Lung (tissue), 12 donors: Measurements from ENCODE around the gene ADAMTS12. TPM values are rescaled to one million over a fixed set of nuclear protein-coding genes. Genes with fewer than 3 reads are reported as not detected.

Experiments used
- ATAC-seq: fragments of 200-7000 bp; cut with Tn5 transposase; one replicate; pipeline ENCODE4 v1.9.1; 2020; ENCODE audit warnings: moderate number of reproducible peaks; ENCODE audit not compliant: insufficient read depth, low FRiP score
- DNase-seq, 3 donors: peaks; one replicate each; pipeline ENCODE4 v3.0.0-alpha.2; 2013 to 2017
- H3K27ac ChIP-seq, 2 donors: one replicate each; pipeline ENCODE4 v1.5.1; 2013; ENCODE audit warnings: mild to moderate bottlenecking in 2 of 2, moderate library complexity in 2 of 2, control low read depth in 1 of 2, inconsistent platforms in 1 of 2, low read depth in 1 of 2, low read length in 1 of 2
- H3K27me3 ChIP-seq, 3 donors: one replicate each; pipeline ENCODE4 v1.5.1; 2013; ENCODE audit warnings: low read length in 2 of 3; ENCODE audit not compliant: control insufficient read depth in 3 of 3, insufficient read depth in 3 of 3
- H3K36me3 ChIP-seq, 4 donors: one replicate each; pipeline ENCODE4 v1.5.1; 2013; ENCODE audit warnings: low read length in 4 of 4, mild to moderate bottlenecking in 1 of 4, moderate library complexity in 1 of 4; ENCODE audit not compliant: control insufficient read depth in 4 of 4, insufficient read depth in 4 of 4
- H3K4me1 ChIP-seq, 5 donors: one replicate each; pipeline ENCODE4 v1.5.1; 2013; ENCODE audit warnings: low read length in 5 of 5, mild to moderate bottlenecking in 2 of 5, moderate library complexity in 1 of 5; ENCODE audit not compliant: control insufficient read depth in 5 of 5, insufficient read depth in 5 of 5
- H3K4me3 ChIP-seq: one replicate; pipeline ENCODE4 v1.5.1; 2013; ENCODE audit warnings: mild to moderate bottlenecking, control low read depth, moderate library complexity
- H3K9ac ChIP-seq, 2 donors: one replicate each; pipeline ENCODE4 v1.5.1; 2013; ENCODE audit warnings: low read length in 2 of 2, control low read depth in 1 of 2; ENCODE audit not compliant: insufficient read depth in 1 of 2
- H3K9me3 ChIP-seq, 4 donors: one replicate each; pipeline ENCODE4 v1.5.1; 2013; ENCODE audit warnings: low read length in 3 of 4, mild to moderate bottlenecking in 1 of 4, moderate library complexity in 1 of 4; ENCODE audit not compliant: control insufficient read depth in 4 of 4, insufficient read depth in 3 of 4
- WGBS, 2 donors: extraction: QIAGEN DNeasy Blood & Tissue Kit; methylation state at CpG; one replicate each; pipeline ENCODE4 v1.1.7; 2013; 5-methylcytosine and 5-hydroxymethylcytosine counted together
- polyA plus RNA-seq, 2 donors: library from polyadenylated mRNA; stranded (reverse); fragments of 200-250 nt; gene quantifications; one replicate each; pipeline ENCODE4 v1.2.1, GENCODE V29; 2013
- total RNA-seq, 2 donors: library from RNA; depleted of rRNA in 1 of 2; stranded (reverse); fragments of >200 nt in 1 of 2; gene quantifications; one replicate each; pipeline ENCODE4 v1.2.1, GENCODE V29; 2014 to 2021
- TF ChIP-seq, protein P1 (sequence below): IDR thresholded peaks from 2 replicates; pipeline ENCODE4 v1.5.1; 2012; ENCODE audit warnings: mild to moderate bottlenecking; ENCODE audit errors: control extremely low read depth, extremely low read depth
- donor health status: control.
- donor health status: control.
- donor health status: Bipolar disorder and iron deficiency.
- donor health status: healthy.
- donor health status: DM: yes; HTN: yes; CAD: no.

Gene ADAMTS12
- total and polyA plus RNA-seq, 4 donors: 1.3 to 55.1 (median 4.3) TPM

DNA sequence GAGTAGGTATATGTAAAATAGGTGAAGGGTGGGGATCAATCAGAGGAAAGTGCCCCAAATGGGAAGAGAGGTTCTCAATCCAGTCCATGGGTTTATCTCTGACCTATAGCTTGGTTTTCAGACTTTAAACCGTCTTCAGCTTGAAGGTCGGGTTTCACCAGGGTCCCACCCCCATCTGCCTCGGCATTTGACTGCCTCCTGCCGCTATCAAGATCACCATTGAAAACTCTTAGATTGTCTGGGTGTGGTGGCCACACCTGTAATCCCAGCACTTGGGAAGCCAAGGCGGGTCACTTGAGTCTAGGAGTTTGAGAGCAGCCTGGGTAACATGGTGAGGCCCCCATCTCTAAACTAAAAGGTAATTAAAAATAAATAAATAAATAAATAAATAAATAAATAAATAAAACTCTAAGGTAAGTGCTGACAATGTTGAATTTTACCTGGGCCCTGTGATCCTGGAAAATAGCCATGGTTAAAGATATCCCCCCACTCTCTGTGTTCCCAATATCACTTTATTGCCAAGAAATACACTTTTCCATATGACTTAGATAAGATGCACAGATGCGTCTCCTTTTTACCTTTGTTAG, 402.2 kb downstream of the ADAMTS12 start:
- no peak for DNase-seq
- Histone ChIP-seq H3K27me3 (no peaks in the 10 kb centered on the region), H3K9ac (no peak overlapping the region), H3K4me1 (peaks cover 0 to 14% (median 0%) of the 10 kb centered on the region in 5 donors), H3K36me3 (no peaks in the 10 kb centered on the region), H3K4me3 (no peak overlapping the region), H3K27ac (no peak overlapping the region), H3K9me3 (no peaks in the 10 kb centered on the region)
- TF ChIP-seq, protein P1, sequence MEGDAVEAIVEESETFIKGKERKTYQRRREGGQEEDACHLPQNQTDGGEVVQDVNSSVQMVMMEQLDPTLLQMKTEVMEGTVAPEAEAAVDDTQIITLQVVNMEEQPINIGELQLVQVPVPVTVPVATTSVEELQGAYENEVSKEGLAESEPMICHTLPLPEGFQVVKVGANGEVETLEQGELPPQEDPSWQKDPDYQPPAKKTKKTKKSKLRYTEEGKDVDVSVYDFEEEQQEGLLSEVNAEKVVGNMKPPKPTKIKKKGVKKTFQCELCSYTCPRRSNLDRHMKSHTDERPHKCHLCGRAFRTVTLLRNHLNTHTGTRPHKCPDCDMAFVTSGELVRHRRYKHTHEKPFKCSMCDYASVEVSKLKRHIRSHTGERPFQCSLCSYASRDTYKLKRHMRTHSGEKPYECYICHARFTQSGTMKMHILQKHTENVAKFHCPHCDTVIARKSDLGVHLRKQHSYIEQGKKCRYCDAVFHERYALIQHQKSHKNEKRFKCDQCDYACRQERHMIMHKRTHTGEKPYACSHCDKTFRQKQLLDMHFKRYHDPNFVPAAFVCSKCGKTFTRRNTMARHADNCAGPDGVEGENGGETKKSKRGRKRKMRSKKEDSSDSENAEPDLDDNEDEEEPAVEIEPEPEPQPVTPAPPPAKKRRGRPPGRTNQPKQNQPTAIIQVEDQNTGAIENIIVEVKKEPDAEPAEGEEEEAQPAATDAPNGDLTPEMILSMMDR: no peak
- 93 to 95% methylated on average over 6 of the region's 6 CpGs for WGBS, 2 donors
- no peak for ATAC-seq

DNA sequence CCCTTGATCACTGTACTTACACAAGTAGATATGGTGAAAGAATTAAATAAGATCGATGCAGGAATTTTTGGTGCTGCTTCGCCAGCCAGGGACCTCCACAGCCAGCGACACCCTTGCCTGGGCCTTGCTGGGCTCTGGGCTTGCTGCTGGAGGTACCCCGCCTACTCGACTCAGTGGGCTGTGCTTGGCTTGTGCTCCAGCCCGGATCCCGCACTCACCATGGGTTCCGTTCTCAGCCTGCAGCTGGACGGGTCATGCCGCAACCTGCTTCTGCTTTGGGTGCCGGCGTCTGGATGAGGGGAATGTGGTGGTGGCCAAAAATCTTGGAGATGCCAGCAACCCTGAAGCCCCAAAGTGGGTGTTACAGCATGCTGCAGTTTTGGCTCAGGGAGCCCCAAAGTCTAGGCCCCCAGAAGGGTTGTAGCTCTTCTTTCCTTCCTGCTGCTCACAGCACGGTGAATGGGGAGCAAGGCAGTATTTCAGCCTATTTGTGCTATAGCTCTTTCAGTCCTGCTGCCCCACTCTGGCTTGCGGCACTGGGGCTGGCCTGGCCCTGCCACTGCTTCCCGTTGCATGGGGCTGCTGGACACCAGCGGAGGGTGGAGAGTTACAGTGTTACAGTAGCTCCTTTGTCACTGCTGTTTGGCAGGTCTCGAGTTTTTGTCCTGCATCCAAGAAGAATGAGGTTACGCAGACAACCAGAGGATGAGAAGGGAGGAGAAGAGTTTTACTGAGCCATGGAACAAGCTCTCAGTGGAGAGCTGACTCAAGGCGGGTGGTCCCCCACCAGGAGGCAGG, 403.0 kb downstream of the ADAMTS12 start:
- DNase-seq: no peak
- WGBS, 2 donors: 96 to 98% methylated on average over 19 of the region's 19 CpGs

DNA sequence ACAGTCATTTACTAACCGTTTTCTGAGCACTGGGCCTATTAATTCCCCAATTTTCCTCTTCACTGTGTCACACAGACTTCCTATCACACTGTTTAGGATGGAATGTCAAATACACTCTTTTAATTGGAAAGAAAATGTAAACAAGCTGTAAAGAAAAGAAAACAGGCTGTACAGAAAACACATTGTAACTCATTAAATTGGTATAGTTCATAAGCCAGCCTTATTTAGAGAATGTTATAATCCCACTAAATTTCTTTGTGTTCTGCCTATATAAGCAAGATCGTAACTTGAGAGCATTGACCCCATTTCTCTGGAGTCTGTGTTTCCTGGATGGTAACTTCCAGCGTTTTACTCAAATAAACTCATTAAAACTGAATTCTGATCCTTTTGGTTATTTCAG, 404.6 kb downstream of the ADAMTS12 start:
- DNase-seq: peak in 2 of 3 donors; percentile 66 to 77

More for the DNA sequence above, 403.0 kb downstream of the ADAMTS12 start:
- Histone ChIP-seq H3K9ac (no peak overlapping the region), H3K36me3 (no peaks in the 10 kb centered on the region), H3K4me1 (peaks cover 0 to 7% (median 0%) of the 10 kb centered on the region in 5 donors), H3K27me3 (no peaks in the 10 kb centered on the region), H3K27ac (no peak overlapping the region), H3K4me3 (no peak overlapping the region), H3K9me3 (no peaks in the 10 kb centered on the region)
- TF ChIP-seq, protein P1: no peak
- ATAC-seq: no peak

More for the DNA sequence above, 404.6 kb downstream of the ADAMTS12 start:
- Histone ChIP-seq H3K27ac (no peak overlapping the region), H3K9me3 (no peaks in the 10 kb centered on the region), H3K4me1 (peaks cover 0 to 7% (median 0%) of the 10 kb centered on the region in 5 donors), H3K4me3 (no peak overlapping the region), H3K36me3 (peaks cover 0 to 2% (median 0%) of the 10 kb centered on the region in 4 donors), H3K27me3 (no peaks in the 10 kb centered on the region), H3K9ac (no peak overlapping the region)
- no peak for ATAC-seq
- 73 to 87% methylated on average over 3 of the region's 3 CpGs for WGBS, 2 donors
- TF ChIP-seq, protein P1: no peak
